Dermis blood vessel endothelial cell (primary cell): ENCODE measurements around the gene GBP6. TPM values are rescaled to one million over a fixed set of nuclear protein-coding genes. Genes with fewer than 3 reads are reported as not detected.
A peak's percentile ranks its signal among the peaks of the same experiment; 100 is the strongest.
"Not testable (repeated sequence)": the region's sequence is repeated elsewhere in the genome, so short reads cannot be mapped to it uniquely, and the experiment has no call there.

Experiments used
- DNase-seq: peaks from one replicate; pipeline ENCODE4 v3.0.0; 2010
- total RNA-seq: library from RNA; depleted of rRNA; stranded (reverse); fragments of >200 nt; gene quantifications from 2 replicates; pipeline ENCODE4 v1.2.3, GENCODE V29; 2014

The GBP6 gene
- under 0.01 TPM in 1 of 2 replicates, not detected in the other for total RNA-seq

- DNase-seq = no peak
These were observed at the start of gene GBP6 for GRCh38 chr1:89363638-89364536. Gene GBP6 (plus strand): TSS chr1:89364059. CDS start chr1:89368552, 4,493 bp downstream.

- DNase-seq = no peak
These were observed 41.5 kb upstream of the GBP6 start for GRCh38 chr1:89322402-89322801.

GRCh38 chr1:89331890-89332289 lies 32.0 kb upstream of the GBP6 start:
- no peak for DNase-seq

- no peak for DNase-seq
These were observed 31.4 kb upstream of the GBP6 start for GRCh38 chr1:89332461-89332860.

GRCh38 chr1:89335486-89335885 lies 28.4 kb upstream of the GBP6 start:
- no peak for DNase-seq

- no peak for DNase-seq
These were observed 26.0 kb upstream of the GBP6 start for GRCh38 chr1:89337903-89338302.

- DNase-seq = no peak
These were observed 24.8 kb upstream of the GBP6 start for GRCh38 chr1:89339039-89339438.

- DNase-seq = not testable (repeated sequence)
These were observed 18.4 kb upstream of the GBP6 start for GRCh38 chr1:89345479-89345878.

GRCh38 chr1:89347296-89347695 lies 16.6 kb upstream of the GBP6 start:
- DNase-seq = no peak

- no peak for DNase-seq
These were observed 13.6 kb upstream of the GBP6 start for GRCh38 chr1:89350298-89350697.

- no peak for DNase-seq
These were observed 12.1 kb upstream of the GBP6 start for GRCh38 chr1:89351597-89352311.

GRCh38 chr1:89352421-89352820 lies 11.4 kb upstream of the GBP6 start:
- no peak for DNase-seq

- no peak for DNase-seq
These were observed 9.7 kb upstream of the GBP6 start for GRCh38 chr1:89354205-89354604.

- DNase-seq = no peak
These were observed 8.8 kb upstream of the GBP6 start for GRCh38 chr1:89355056-89355455.

GRCh38 chr1:89356658-89357400 lies 7.0 kb upstream of the GBP6 start:
- no peak for DNase-seq

- DNase-seq = peak; percentile 83
These were observed 5.5 kb upstream of the GBP6 start for GRCh38 chr1:89358287-89358893.

- no peak for DNase-seq
These were observed 3.1 kb upstream of the GBP6 start for GRCh38 chr1:89360716-89361115.

- DNase-seq = no peak
These were observed 2.2 kb upstream of the GBP6 start for GRCh38 chr1:89361681-89362080.

- no peak for DNase-seq
These were observed 663 bp upstream of the GBP6 start for GRCh38 chr1:89363196-89363595.

- no peak for DNase-seq
These were observed 1.2 kb downstream of the GBP6 start for GRCh38 chr1:89364954-89365550.

GRCh38 chr1:89367221-89367620 lies 3.4 kb downstream of the GBP6 start:
- DNase-seq = no peak

- no peak for DNase-seq
These were observed 5.5 kb downstream of the GBP6 start for GRCh38 chr1:89369331-89369730.
